Measurements from ENCODE around the gene C2orf78.
A peak's percentile ranks its signal among the peaks of the same experiment; 100 is the strongest.

The C2orf78 gene

DNA sequence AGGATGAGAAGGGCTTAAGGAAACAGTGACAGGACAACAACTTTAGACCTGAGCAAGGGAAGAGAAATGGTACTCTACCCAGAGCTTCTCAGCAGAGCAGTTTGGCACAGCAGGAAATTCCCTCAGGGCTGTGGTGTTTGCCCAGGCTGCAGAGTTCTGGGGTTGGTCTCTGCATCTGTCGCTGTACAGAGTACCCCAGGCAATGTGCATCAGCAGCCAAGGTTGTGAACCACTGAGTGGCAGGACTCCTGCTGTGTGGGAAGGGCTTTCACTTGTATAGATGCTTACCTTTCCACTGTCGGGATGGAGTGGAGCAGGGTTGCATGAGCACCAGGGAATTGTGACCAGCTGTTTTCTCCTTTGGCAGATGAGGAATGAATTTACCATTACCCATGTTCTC, 66.0 kb downstream of the C2orf78 start:
- Histone ChIP-seq H3K9ac (ENCODE audit: low read depth, low read length) (no peak overlapping the region), H3K79me2 (ENCODE audit: insufficient read depth, low read length) (no peaks in the 10 kb centered on the region), H3K4me3 (ENCODE audit: low read depth in 1 of 2, low read length in 2 of 2) (no peak overlapping the region), H4K20me1 (ENCODE audit: insufficient read depth, low read length) (0 out of 2 replicates have a peak, but pooled peaks cover 3% of the 10 kb centered on the region), H3K4me2 (ENCODE audit: insufficient read depth, low read length) (no peak overlapping the region), H3K4me1 (ENCODE audit: insufficient read depth, low read length) (no peaks in the 10 kb centered on the region), H3K9me3 (ENCODE audit: insufficient read depth, low read length, severe bottlenecking) (no peaks in the 10 kb centered on the region), H3K27me3 (ENCODE audit: insufficient read depth, low read length, poor library complexity) (no peaks in the 10 kb centered on the region), H3K36me3 (ENCODE audit: insufficient read depth, low read length) (peaks cover 93% of the 10 kb centered on the region), H2AFZ (ENCODE audit: low read depth, low read length) (no peak overlapping the region), H3K27ac (ENCODE audit: low read length) (no peak overlapping the region)
- ATAC-seq (ENCODE audit: insufficient read depth, low read depth) (no peak), DNase-seq (no peak)
- TF ChIP-seq, protein P1, sequence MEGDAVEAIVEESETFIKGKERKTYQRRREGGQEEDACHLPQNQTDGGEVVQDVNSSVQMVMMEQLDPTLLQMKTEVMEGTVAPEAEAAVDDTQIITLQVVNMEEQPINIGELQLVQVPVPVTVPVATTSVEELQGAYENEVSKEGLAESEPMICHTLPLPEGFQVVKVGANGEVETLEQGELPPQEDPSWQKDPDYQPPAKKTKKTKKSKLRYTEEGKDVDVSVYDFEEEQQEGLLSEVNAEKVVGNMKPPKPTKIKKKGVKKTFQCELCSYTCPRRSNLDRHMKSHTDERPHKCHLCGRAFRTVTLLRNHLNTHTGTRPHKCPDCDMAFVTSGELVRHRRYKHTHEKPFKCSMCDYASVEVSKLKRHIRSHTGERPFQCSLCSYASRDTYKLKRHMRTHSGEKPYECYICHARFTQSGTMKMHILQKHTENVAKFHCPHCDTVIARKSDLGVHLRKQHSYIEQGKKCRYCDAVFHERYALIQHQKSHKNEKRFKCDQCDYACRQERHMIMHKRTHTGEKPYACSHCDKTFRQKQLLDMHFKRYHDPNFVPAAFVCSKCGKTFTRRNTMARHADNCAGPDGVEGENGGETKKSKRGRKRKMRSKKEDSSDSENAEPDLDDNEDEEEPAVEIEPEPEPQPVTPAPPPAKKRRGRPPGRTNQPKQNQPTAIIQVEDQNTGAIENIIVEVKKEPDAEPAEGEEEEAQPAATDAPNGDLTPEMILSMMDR (IDR thresholded peaks at IDR 0.05; ENCODE audit: borderline replicate concordance, extremely low read depth, low read length, poor library complexity, severe bottlenecking): no peak
- no peak for TF ChIP-seq EZH2 (IDR thresholded peaks at IDR 0.05; ENCODE audit: borderline replicate concordance, low read depth, low read length, severe bottlenecking)

DNA sequence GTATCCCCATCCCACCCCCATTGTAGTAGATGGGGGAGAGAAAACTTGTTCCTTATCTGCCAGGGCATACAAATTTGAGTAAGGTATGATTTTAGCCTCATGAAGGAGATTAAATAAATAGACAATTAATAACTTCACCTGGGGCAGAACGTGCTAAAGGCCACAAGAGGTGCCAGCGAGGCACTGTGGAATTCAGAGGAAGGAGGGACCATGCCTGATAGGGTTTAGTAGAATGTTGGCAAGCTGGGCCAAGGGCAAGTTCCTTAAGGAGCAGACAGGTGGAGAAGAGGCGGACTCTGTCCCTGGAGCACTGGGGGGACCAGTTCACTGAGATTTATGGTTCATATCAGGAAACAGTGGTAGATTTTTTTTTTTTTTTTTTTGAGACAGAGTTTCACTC, 67.3 kb downstream of the C2orf78 start:
- no peaks in the 10 kb centered on the region for H3K4me1 ChIP-seq (ENCODE audit: insufficient read depth, low read length)
- H3K4me3 ChIP-seq (ENCODE audit: low read depth in 1 of 2, low read length in 2 of 2): no peak overlapping the region
- H3K36me3 ChIP-seq (ENCODE audit: insufficient read depth, low read length): peaks cover 95% of the 10 kb centered on the region
- DNase-seq (no peak), ATAC-seq (ENCODE audit: insufficient read depth, low read depth) (peak; percentile 66; the same call in 2 of the 3 replicates)
- TF ChIP-seq, protein P1 (IDR thresholded peaks at IDR 0.05; ENCODE audit: borderline replicate concordance, extremely low read depth, low read length, poor library complexity, severe bottlenecking): peak; percentile 60
- no peak for TF ChIP-seq EZH2 (IDR thresholded peaks at IDR 0.05; ENCODE audit: borderline replicate concordance, low read depth, low read length, severe bottlenecking)
- no peaks in the 10 kb centered on the region for H3K79me2 ChIP-seq (ENCODE audit: insufficient read depth, low read length)
- no peaks in the 10 kb centered on the region for H3K27me3 ChIP-seq (ENCODE audit: insufficient read depth, low read length, poor library complexity)
- no peak overlapping the region for H2AFZ ChIP-seq (ENCODE audit: low read depth, low read length)
- H3K9me3 ChIP-seq (ENCODE audit: insufficient read depth, low read length, severe bottlenecking): no peaks in the 10 kb centered on the region
- H3K27ac ChIP-seq (ENCODE audit: low read length): no peak overlapping the region
- H4K20me1 ChIP-seq (ENCODE audit: insufficient read depth, low read length): 0 out of 2 replicates have a peak, but pooled peaks cover 3% of the 10 kb centered on the region
- no peak overlapping the region for H3K9ac ChIP-seq (ENCODE audit: low read depth, low read length)
- no peak overlapping the region for H3K4me2 ChIP-seq (ENCODE audit: insufficient read depth, low read length)

DNA sequence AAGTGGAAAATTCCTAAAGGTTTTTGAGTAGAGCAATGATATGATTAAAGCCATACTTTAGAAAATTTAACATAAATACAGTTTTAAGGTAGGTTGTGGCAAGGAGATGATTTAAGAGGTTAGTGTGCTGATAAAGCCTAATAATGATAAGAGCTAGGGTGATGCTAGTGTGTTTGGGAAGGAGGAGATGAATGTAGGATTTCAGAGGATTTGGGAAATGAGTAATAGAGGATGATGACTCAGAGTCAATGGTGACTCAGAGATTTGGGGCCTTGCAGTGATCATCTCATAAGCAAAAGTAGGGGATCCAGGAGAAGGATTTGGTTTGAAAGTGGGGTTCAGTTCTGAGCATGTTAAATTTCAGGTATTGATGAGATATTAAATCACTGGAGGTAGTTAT, 68.0 kb downstream of the C2orf78 start:
- H3K79me2 ChIP-seq (ENCODE audit: insufficient read depth, low read length): no peaks in the 10 kb centered on the region
- H3K36me3 ChIP-seq (ENCODE audit: insufficient read depth, low read length): peaks cover 95% of the 10 kb centered on the region
- no peaks in the 10 kb centered on the region for H3K9me3 ChIP-seq (ENCODE audit: insufficient read depth, low read length, severe bottlenecking)
- H3K4me1 ChIP-seq (ENCODE audit: insufficient read depth, low read length): no peaks in the 10 kb centered on the region
- no peak overlapping the region for H3K4me3 ChIP-seq (ENCODE audit: low read depth in 1 of 2, low read length in 2 of 2)
- H3K9ac ChIP-seq (ENCODE audit: low read depth, low read length): no peak overlapping the region
- TF ChIP-seq, protein P1 (IDR thresholded peaks at IDR 0.05; ENCODE audit: borderline replicate concordance, extremely low read depth, low read length, poor library complexity, severe bottlenecking): no peak
- no peak for TF ChIP-seq EZH2 (IDR thresholded peaks at IDR 0.05; ENCODE audit: borderline replicate concordance, low read depth, low read length, severe bottlenecking)
- no peak overlapping the region for H3K27ac ChIP-seq (ENCODE audit: low read length)
- no peak for DNase-seq
- H3K4me2 ChIP-seq (ENCODE audit: insufficient read depth, low read length): no peak overlapping the region
- H4K20me1 ChIP-seq (ENCODE audit: insufficient read depth, low read length): 0 out of 2 replicates have a peak, but pooled peaks cover 3% of the 10 kb centered on the region
- no peak overlapping the region for H2AFZ ChIP-seq (ENCODE audit: low read depth, low read length)
- no peak for ATAC-seq (ENCODE audit: insufficient read depth, low read depth)
- H3K27me3 ChIP-seq (ENCODE audit: insufficient read depth, low read length, poor library complexity): no peaks in the 10 kb centered on the region

DNA sequence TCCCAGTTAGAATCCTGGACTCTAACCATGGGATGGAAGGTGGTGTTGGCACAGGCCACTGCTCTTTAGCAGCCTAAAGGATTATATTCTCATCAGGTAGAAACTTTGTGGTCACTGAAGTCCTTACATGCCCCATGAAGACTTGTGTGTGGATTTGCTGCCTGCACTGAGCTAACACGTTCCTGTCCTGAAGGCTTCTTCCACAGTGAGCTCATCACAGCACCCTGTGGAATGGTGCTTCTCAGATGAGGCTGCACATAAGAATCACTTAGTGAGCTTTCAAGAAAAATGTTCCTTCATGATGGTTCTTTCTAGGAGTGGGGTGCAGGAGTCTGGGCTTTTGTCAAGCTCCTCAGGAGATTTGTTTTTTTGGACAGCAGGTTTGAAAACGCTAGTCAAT, 71.5 kb downstream of the C2orf78 start:
- H3K4me2 ChIP-seq (ENCODE audit: insufficient read depth, low read length): no peak overlapping the region
- no peak overlapping the region for H2AFZ ChIP-seq (ENCODE audit: low read depth, low read length)
- no peak for ATAC-seq (ENCODE audit: insufficient read depth, low read depth)
- H4K20me1 ChIP-seq (ENCODE audit: insufficient read depth, low read length): no peaks in the 10 kb centered on the region
- H3K79me2 ChIP-seq (ENCODE audit: insufficient read depth, low read length): no peaks in the 10 kb centered on the region
- peaks cover 89% of the 10 kb centered on the region for H3K36me3 ChIP-seq (ENCODE audit: insufficient read depth, low read length)
- TF ChIP-seq, protein P1 (IDR thresholded peaks at IDR 0.05; ENCODE audit: borderline replicate concordance, extremely low read depth, low read length, poor library complexity, severe bottlenecking): no peak
- no peak for TF ChIP-seq EZH2 (IDR thresholded peaks at IDR 0.05; ENCODE audit: borderline replicate concordance, low read depth, low read length, severe bottlenecking)
- H3K27ac ChIP-seq (ENCODE audit: low read length): no peak overlapping the region
- H3K4me3 ChIP-seq (ENCODE audit: low read depth in 1 of 2, low read length in 2 of 2): no peak overlapping the region
- H3K4me1 ChIP-seq (ENCODE audit: insufficient read depth, low read length): no peaks in the 10 kb centered on the region
- DNase-seq: no peak
- H3K9ac ChIP-seq (ENCODE audit: low read depth, low read length): no peak overlapping the region
- no peaks in the 10 kb centered on the region for H3K9me3 ChIP-seq (ENCODE audit: insufficient read depth, low read length, severe bottlenecking)
- no peaks in the 10 kb centered on the region for H3K27me3 ChIP-seq (ENCODE audit: insufficient read depth, low read length, poor library complexity)
